HG02642 (cell line): ENCODE data around the gene PALM2AKAP2.
"Not testable (repeated sequence)": the region's sequence is repeated elsewhere in the genome, so short reads cannot be mapped to it uniquely, and the experiment has no call there.

Experiments used
- ATAC-seq: cut with Tn5 transposase; IDR thresholded peaks from one replicate; pipeline ENCODE4 v1.9.1; 2021; ENCODE audit warnings: mild to moderate bottlenecking; ENCODE audit not compliant: unreplicated experiment, poor library complexity

The PALM2AKAP2 gene

DNA sequence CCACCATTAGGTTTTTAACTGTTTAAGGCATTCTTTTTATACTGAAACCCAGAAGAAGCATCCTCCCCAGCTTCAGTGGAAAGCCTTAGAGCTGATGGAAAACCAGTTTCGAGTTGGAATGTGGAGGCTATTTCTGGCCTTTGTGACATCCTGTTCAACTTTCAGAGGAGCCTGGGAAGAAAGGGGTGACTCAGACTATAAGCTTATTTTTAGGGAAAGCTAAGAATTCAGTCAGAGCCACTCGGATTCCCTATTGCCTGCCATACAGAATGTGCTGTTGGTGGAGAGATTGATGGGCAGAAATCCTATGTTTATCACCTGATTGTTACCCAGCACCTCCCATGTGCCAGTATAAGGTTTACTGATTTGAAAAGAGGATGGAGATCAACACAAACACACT is 19.8 kb downstream of the PALM2AKAP2 start:
- no peak for ATAC-seq

DNA sequence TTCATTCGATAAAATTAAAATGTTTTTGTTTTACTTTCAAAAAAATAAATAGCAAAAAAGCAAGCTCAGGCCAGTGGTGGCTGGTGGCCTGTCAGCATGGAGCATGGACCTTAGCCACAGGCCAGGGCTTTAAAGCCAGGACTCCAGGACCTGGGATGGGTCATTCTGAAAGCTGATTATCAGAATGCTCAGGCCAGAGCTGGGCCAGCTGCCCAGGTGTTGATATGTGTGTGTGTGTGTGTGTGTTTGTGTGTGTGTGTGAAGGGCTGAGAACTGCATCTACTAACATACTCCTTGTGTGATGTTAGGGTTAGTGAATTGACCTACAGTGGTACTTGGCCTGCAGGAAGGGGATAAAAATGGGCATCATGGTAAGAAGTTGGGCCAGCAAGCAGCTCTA is 21.5 kb downstream of the PALM2AKAP2 start:
- ATAC-seq, result no peak

DNA sequence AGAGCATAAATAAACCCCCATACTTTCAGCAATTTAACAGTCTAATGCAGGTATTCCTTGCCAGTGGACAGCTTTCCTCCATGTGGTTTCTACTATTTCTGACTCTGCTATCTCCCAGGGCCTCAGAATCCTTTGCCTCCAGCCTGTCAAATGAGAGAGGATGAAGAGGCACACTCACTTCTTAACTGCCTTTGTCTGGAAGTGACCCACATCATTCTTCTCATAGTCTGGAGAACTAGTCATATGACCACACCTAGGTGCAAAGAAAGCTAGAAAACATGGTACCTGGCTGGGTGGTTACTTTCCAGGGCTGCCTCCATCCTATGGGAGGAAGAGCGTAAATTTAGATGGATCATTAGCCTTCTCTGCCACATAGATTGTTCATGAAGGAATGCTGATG is 22.5 kb downstream of the PALM2AKAP2 start:
- ATAC-seq, result no peak

DNA sequence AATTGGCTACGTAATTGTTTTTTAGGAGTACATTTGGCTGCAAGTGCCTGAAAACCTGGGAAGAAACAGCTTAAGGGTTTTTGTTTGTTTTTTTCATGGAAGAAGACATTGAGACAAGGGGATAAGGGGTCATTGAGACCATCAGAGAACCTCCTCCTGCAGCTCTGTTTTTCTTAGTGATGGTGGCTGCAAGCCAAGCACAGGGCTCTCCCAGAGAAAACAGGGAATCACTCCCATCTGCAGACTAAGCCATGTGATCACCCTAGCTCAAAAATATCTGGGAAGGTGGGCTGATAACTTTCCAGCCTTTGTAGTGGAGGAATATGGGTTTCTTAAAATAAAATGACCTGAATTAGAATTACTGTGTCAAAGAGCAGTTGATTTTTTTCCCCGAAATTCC is 25.1 kb downstream of the PALM2AKAP2 start:
- ATAC-seq, result no peak

DNA sequence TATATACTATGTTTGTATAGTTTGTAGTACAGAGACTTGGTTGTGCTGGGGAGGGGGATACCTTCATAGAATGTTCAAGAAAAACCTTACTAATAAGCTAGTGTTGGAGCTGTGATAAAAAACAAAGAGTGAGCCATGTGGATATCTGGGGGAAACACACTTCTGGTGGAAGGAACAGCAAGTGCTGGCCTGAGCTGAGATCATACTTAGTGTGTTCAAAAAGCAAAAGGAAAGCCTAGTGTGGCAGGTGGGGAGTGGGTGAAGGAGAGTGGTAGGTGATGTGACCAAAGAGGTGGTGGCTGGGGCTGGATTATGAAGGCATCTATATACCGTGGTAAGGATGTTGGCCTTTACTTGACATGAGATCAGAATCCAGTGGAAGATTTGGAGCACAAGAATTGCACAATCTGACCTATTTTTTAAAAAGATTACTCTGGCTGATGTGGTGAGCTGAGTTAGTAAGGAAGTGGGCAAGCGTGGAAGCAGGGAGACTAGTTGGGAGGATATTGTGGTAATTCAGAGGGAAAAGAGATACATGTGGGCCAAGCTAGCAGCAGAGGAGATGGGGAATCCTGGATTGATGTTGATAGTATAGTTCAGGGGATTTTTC is 26.6 kb downstream of the PALM2AKAP2 start:
- no peak for ATAC-seq

DNA sequence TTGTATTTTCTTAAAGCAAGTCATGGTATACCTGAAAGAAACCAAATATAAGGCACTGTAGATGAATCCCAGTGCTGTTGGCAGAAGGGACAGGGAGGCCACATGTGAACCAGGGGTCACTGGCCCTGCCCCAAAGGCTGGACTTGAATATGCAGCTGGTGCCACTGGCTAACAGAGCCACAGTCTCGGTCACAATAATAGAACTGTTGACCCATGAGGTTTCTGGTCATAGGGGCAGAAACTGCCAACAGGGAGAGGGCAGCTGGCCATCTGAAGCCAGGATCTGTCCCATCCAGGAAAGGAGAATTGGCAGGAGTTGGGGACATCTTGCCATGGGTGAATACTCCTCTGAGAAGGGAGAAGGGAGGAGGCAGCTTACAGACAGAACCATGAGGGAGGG is 31.9 kb downstream of the PALM2AKAP2 start:
- ATAC-seq, result no peak

DNA sequence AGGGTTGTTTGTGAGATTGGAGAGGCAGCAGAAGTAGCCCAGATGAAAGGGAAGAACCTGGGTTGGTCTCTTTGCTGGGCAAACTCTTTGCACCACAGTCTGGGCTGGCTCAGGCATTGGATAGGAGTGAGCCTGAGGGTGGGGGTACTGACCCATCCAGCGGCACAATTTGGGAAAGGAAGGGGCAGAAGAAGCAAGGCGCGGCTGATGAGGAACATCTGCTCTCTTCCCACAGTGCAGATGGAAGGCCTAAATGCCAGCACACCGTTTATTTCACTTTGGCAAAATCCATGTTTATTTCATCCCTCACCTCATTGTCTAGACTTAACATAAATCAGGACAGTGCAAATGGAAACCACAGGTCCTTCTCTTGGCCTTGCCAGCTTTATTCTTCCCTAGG is 32.3 kb downstream of the PALM2AKAP2 start:
- no peak for ATAC-seq

DNA sequence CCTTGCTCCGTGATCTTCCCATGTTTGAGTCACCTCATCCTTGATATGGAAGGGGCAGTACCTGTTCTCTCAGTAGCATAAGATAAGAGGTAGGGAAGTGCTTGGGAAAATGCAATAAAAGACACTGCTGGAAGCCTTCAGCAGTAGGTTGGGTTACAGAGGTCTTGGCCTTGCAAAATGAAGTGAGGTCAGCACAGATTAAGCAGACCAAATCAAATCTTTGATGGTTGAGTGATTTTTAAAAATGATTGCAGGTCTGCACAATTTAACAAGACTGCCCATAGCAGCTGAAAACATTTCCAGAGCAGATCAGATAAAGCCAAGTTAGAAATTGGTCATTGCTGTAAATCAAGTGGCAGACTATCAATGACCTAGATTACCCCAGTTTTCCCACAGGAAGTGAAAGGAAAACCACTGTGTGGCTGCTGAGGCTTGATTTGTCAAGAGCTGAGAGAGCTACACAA is 32.9 kb downstream of the PALM2AKAP2 start:
- ATAC-seq, result no peak

DNA sequence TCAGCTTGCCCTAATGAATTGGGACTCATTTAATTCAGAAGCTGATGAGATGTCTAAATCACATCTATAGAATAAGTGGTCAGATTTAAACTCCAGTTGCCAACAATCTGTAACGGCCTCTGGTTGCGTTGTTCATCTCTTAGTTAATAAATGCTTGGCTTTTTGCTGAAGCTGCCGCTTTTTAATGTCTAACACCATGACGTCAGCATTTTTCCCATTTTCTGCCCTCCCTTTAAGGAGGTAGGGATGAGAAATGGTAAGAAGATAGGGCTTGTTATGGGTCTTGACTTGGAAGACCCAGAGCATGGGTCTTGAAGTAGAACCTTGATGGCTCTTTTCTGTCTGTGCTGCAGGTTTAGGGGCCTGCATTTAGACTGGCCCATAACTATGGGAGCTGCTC is 33.3 kb downstream of the PALM2AKAP2 start:
- no peak for ATAC-seq

DNA sequence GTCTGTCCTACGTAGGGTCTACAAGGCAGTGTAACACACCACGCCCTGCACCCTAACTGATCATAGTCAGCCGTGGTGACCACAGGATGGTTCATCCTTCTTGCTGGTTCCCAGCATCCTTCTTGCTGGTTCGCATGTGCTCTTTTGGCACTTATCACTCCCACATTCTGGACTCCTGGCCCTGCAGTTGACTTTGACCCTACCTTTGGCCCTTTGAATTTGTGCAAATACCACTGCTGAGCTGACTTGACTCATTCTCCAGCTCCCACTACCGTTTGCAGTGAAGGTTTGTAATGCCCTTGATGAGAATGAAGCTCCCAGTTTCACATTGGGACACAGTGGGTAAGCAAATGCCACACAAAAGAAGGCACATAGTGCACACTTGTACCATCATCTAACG is 33.8 kb downstream of the PALM2AKAP2 start:
- ATAC-seq, result no peak

DNA sequence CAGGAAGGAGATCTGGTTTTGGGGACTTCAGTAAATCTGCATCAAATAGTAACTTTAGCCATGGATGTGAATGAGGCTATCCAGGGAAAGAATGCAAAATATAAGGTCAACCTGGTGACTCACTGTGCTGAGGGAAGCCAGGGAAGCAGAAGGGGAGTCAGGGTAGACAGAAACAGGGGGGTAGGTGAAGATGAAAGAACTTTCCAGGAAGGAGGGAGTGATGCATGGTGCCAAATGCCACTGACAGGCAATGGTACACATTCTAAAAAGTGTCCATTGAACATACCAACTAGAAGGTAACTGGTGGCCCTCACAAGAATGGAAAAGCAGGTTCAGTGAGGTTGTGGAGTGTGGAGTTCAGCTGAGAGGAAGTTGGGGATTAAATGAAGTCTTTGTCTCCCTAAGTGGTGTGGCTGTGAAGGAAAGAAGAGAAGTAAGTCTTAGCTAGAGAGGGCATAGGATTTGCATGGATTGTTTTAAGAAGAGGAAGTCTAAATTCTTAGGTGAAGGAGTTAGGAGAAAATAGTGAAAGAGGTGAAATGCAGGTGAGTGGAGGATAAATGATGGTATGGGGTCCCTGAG is 35.5 kb downstream of the PALM2AKAP2 start:
- ATAC-seq, result no peak

DNA sequence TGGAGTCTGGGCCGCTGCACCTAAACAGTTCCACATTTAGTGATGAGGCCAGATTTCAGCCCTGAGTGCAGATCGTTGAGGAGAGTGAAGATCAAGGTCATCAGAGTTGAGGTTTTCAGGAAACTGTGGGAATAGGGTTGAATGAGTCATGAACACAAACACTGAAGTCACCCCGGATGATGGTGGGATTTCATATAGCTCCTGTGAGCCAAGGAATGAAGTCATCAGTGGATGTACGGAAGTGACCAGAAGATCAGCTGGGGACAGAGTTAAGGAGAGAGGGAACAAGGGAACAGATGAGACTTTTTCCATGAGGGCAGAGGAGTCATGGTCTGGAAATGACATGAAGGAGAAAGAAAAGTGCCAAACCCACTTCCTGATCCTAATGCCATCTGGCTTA is 36.5 kb downstream of the PALM2AKAP2 start:
- no peak for ATAC-seq

DNA sequence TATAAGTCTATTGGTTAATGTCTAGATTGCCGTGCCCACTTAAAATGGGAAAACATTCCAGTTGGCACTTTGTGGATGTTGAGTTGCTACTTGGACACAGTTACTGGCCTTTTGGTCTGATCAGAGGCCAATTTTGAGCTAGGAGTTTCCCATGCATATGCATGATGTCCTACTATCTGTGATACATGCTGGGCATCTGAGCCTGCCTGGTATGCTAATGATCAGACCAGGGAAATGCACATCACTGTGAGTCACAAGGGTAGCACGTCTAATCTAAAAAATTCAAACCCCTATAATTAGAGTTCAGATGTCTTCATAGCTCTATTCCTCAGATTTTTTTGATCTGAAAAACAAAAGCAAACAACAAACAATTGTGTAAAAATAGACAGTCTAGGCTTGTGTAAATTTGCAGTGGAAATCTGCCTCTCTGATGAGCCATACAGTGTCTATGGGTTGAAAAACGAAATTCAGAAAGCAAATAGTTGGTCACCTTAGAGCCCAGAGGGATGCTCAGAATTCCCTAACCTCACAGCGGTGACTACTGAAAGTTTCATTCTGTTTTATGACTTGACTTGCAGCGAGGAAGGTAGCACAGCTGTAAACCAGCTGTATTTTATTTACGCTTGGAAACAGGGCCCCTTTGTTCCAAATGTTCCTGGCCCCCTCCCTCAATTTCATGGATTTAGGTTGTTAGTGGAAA is 37.3 kb downstream of the PALM2AKAP2 start:
- ATAC-seq, result no peak

DNA sequence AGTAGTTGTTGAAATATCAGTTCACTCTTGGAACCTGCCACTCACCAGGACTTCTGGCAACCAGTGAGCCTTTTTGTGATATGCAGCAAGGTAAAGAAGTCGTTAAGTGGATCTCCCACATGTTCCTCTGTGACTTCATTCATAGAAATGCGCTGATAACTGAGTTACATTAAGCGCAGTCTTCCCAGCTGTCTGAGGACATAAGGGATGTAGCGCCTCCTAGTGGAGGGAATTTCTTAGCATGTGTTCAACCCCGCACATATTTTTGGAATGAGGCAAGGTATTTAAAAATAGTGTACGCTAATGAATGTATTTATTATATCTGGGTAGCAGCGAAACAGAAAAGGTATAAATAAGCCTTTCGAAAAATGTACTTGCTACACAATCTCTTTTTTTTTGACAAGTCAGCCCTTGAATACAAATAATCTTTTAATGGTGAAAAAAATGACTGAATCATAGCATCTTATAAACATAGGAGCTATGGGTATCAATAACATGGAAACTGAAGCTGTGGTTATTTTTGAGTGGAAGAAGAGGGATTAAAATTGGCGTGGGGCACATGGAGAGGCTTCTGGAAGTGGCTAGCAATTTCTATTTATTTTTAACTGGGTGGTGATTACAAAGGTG is 38.0 kb downstream of the PALM2AKAP2 start:
- peak; percentile 65 for ATAC-seq

DNA sequence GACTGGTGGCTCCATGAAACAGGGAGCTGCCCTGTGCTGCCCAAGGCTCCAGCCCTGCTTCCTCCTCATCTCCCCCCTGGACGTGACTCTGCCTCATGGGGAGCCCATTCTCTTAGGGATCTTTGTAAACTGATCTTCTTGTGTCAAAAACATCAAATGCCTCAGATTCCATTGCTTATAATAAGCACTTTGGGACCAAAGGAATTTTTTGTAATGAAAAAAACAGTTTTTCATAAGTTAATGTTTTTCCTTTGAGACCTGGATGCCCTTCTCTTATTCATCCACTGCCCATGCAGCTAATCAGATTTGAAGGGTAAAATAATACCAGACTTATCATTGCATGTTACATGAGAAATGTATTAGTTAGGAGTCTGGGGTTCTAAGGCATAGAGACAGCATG is 41.7 kb downstream of the PALM2AKAP2 start:
- no peak for ATAC-seq

DNA sequence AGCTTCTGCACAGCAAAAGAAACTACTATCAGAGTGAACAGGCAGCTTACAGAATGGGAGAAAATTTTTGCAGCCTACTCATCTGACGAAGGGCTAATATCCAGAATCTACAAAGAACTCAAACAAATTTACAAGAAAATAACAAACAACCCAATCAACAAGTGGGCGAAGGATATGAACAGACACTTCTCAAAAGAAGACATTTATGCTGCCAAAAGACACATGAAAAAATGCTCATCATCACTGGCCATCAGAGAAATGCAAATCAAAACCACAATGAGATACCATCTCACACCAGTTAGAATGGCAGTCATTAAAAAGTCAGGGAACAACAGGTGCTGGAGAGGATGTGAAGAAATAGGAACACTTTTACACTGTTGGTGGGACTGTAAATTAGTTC is 45.4 kb downstream of the PALM2AKAP2 start:
- not testable (repeated sequence) for ATAC-seq

DNA sequence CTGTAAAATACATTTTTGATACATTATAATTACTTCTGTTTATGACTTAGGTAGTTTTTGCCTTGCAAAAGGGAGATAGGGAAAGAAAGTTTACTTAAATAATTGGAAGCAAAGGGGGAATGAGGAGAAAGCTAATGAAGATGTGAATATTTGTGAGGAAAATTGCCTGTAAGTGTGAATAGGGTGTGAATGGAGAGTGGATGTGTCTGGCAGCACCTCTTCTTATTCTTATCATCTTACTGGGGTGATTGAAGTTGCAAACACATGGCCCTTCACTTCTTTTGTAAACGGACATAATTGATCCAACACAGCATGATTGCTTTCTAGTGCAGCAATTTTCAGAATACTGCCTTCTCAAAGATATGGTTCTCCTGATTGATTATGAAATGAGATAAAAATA is 46.6 kb downstream of the PALM2AKAP2 start:
- ATAC-seq, result no peak

DNA sequence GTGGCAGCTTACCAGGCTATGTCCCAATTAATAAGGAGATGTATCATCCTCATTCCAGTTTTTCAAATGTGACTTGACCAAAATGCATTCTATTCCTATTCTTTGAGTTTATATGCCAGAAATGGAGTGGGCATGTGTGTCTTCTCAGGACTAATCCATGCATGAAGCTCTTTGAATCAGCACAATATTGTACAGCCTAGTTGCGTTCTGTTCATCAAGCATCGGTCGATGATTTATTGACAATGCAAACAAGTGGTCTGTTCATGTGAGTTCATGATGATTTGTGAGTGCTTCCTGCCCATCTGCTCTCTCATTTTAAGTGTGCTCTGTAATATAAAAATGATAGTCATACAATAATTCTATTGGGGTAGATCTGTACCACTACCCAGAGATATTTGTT is 48.3 kb downstream of the PALM2AKAP2 start:
- no peak for ATAC-seq
